ENCODE results near the gene F3. TPM values are rescaled to one million over a fixed set of nuclear protein-coding genes. Genes with fewer than 3 reads are reported as not detected.

The F3 gene
- total and polyA plus RNA-seq, 2 donors (not counting 1 experiment from before 2014, with no cell fraction given), result 0.25 TPM; not detected in 1

GRCh38 chr1:94565901-94566300, 24.3 kb upstream of the F3 start:
- Histone ChIP-seq H3K4me3 (ENCODE audit: control extremely low read depth in 1 of 5, extremely low read depth in 1 of 5, insufficient read depth in 1 of 5, low read depth in 2 of 5, low read length in 4 of 5) (no peak overlapping the region), H3K27me3 (replicated peaks in 1 of 4; ENCODE audit: control extremely low read depth in 1 of 4, control insufficient read depth in 3 of 4, insufficient read depth in 4 of 4, low read length in 3 of 4) (no peaks in the 10 kb centered on the region), H3K9me3 (ENCODE audit: control extremely low read depth in 1 of 3, control insufficient read depth in 2 of 3, insufficient read depth in 1 of 3, low read length in 2 of 3) (peaks cover 0 to 12% (median 0%) of the 10 kb centered on the region in 3 donors), H4K20me1 (ENCODE audit: control insufficient read depth, insufficient read depth, low read length, poor library complexity, severe bottlenecking) (no peaks in the 10 kb centered on the region), H3K79me2 (ENCODE audit: control insufficient read depth, insufficient read depth, low read length) (no peaks in the 10 kb centered on the region), H3K27ac (ENCODE audit: low read length in 2 of 2) (no peak overlapping the region), H3K4me1 (ENCODE audit: control insufficient read depth in 2 of 2, insufficient read depth in 2 of 2, low read length in 2 of 2) (no peaks in the 10 kb centered on the region), H3K36me3 (replicated peaks in 1 of 2; ENCODE audit: control extremely low read depth in 1 of 2, control insufficient read depth in 1 of 2, extremely low read depth in 1 of 2, insufficient read depth in 2 of 2, low read length in 1 of 2) (no peaks in the 10 kb centered on the region), H2AFZ (ENCODE audit: insufficient read depth, low read depth, low read length, poor library complexity, severe bottlenecking) (no peak overlapping the region), H3K9ac (ENCODE audit: low read length) (no peak overlapping the region), H3K4me2 (replicated peaks; ENCODE audit: low read depth, low read length, poor library complexity, severe bottlenecking) (no peak overlapping the region)
- H3K27me3 Mint-ChIP-seq, result peaks cover 8% of the 10 kb centered on the region
- intact Hi-C loops (cut with micrococcal nuclease), result no loop called here
- H3K9me3 Mint-ChIP-seq (ENCODE audit: insufficient read depth), result peaks cover 3% of the 10 kb centered on the region
- ATAC-seq (ENCODE audit: low read depth), result no peak
- H3K27ac Mint-ChIP-seq, result no peak overlapping the region
- no peaks in the 10 kb centered on the region for H3K4me1 Mint-ChIP-seq
- TF ChIP-seq EZH2 (IDR thresholded peaks at IDR 0.05; ENCODE audit: borderline replicate concordance, insufficient read depth, low read depth, low read length, poor library complexity, severe bottlenecking), result no peak
- TF ChIP-seq CTCF (IDR thresholded peaks at IDR 0.05), result no peak
- no peak overlapping the region for H3K4me3 Mint-ChIP-seq
- WGBS (ENCODE audit: insufficient coverage), result no CpG with 5 or more reads among the region's 2 CpGs
- CTCF ChIA-PET, result no interaction called here
- POLR2A ChIA-PET, result no interaction called here
- no peak for DNase-seq

- no peak overlapping the region for H3K4me2 ChIP-seq (replicated peaks; ENCODE audit: low read depth, low read length, poor library complexity, severe bottlenecking)
Observed at GRCh38 chr1:94562519-94563260, 21.1 kb upstream of the F3 start.

More at GRCh38 chr1:94562519-94563260, 21.1 kb upstream of the F3 start:
- no peak overlapping the region for H3K4me3 Mint-ChIP-seq
- TF ChIP-seq EZH2 (IDR thresholded peaks at IDR 0.05; ENCODE audit: borderline replicate concordance, insufficient read depth, low read depth, low read length, poor library complexity, severe bottlenecking), result no peak
- no peak for TF ChIP-seq CTCF (IDR thresholded peaks at IDR 0.05)
- intact Hi-C loops (cut with micrococcal nuclease), result no loop called here
- no peaks in the 10 kb centered on the region for H3K79me2 ChIP-seq (ENCODE audit: control insufficient read depth, insufficient read depth, low read length)
- ChIA-PET CTCF (no interaction called here), POLR2A (no interaction called here)
- no peak overlapping the region for H3K4me3 ChIP-seq (ENCODE audit: control extremely low read depth in 1 of 5, extremely low read depth in 1 of 5, insufficient read depth in 1 of 5, low read depth in 2 of 5, low read length in 4 of 5)
- no peaks in the 10 kb centered on the region for H4K20me1 ChIP-seq (ENCODE audit: control insufficient read depth, insufficient read depth, low read length, poor library complexity, severe bottlenecking)
- H3K4me1 Mint-ChIP-seq, result no peaks in the 10 kb centered on the region
- no peak overlapping the region for H2AFZ ChIP-seq (ENCODE audit: insufficient read depth, low read depth, low read length, poor library complexity, severe bottlenecking)
- no peak for ATAC-seq (ENCODE audit: low read depth)
- peaks cover 8% of the 10 kb centered on the region for H3K27me3 Mint-ChIP-seq
- DNase-seq, result no peak
- WGBS (ENCODE audit: insufficient coverage), result 88% methylated on average over 7 of the region's 12 CpGs
- H3K9ac ChIP-seq (ENCODE audit: low read length), result no peak overlapping the region
- H3K4me1 ChIP-seq (ENCODE audit: control insufficient read depth in 2 of 2, insufficient read depth in 2 of 2, low read length in 2 of 2), result no peaks in the 10 kb centered on the region
- no peak overlapping the region for H3K27ac Mint-ChIP-seq
- no peaks in the 10 kb centered on the region for H3K9me3 Mint-ChIP-seq (ENCODE audit: insufficient read depth)
- no peak overlapping the region for H3K27ac ChIP-seq (ENCODE audit: low read length in 2 of 2)
- H3K9me3 ChIP-seq (ENCODE audit: control extremely low read depth in 1 of 3, control insufficient read depth in 2 of 3, insufficient read depth in 1 of 3, low read length in 2 of 3), result no peaks in the 10 kb centered on the region
- H3K36me3 ChIP-seq (replicated peaks in 1 of 2; ENCODE audit: control extremely low read depth in 1 of 2, control insufficient read depth in 1 of 2, extremely low read depth in 1 of 2, insufficient read depth in 2 of 2, low read length in 1 of 2), result no peaks in the 10 kb centered on the region
- H3K27me3 ChIP-seq (replicated peaks in 1 of 4; ENCODE audit: control extremely low read depth in 1 of 4, control insufficient read depth in 3 of 4, insufficient read depth in 4 of 4, low read length in 3 of 4), result no peaks in the 10 kb centered on the region

Data from B cell (primary cell).